ENCODE data around the gene GNG7.
A peak's percentile ranks its signal among the peaks of the same experiment; 100 is the strongest.

The GNG7 gene

GRCh38 chr19:2611483-2612464 is 90.7 kb downstream of the GNG7 start:
- Histone ChIP-seq H3K36me3 (ENCODE audit: control insufficient read depth, low read length) (peaks cover 32% of the 10 kb centered on the region), H3K4me3 (ENCODE audit: low read length) (peak overlapping the region; percentile 77), H3F3A (ENCODE audit: control insufficient read depth, insufficient read depth) (peaks cover 22% of the 10 kb centered on the region), H3K4me2 (ENCODE audit: low read length) (peak overlapping the region; percentile 99), H3K79me2 (ENCODE audit: control insufficient read depth, low read length) (peaks cover 75% of the 10 kb centered on the region), H3K9me2 (replicated peaks; ENCODE audit: control insufficient read depth, low read length) (no peaks in the 10 kb centered on the region), H3K27ac (ENCODE audit: low read depth, low read length) (no peak overlapping the region), H3K4me1 (ENCODE audit: control insufficient read depth, low read length) (peaks cover 81% of the 10 kb centered on the region), H4K20me1 (ENCODE audit: control insufficient read depth, insufficient read depth, low read depth, low read length) (peaks cover 18% of the 10 kb centered on the region), H3K27me3 (ENCODE audit: control insufficient read depth, low read length) (no peaks in the 10 kb centered on the region), H3K9me3 (ENCODE audit: control insufficient read depth, insufficient read depth, low read length) (no peaks in the 10 kb centered on the region)
- TF ChIP-seq CTCF (IDR thresholded peaks at IDR 0.05; ENCODE audit: low read depth, low read length, poor library complexity, severe bottlenecking), result peak; percentile 53
- no peak for TF ChIP-seq EZH2phosphoT487 (IDR thresholded peaks at IDR 0.05; ENCODE audit: borderline replicate concordance, low read length)

- peak overlapping the region; percentile 77 for H3K4me3 ChIP-seq (ENCODE audit: low read length)
These were observed 91.6 kb downstream of the GNG7 start for GRCh38 chr19:2610637-2611482.

More at GRCh38 chr19:2610637-2611482, 91.6 kb downstream of the GNG7 start:
- Histone ChIP-seq H3K4me1 (ENCODE audit: control insufficient read depth, low read length) (peaks cover 82% of the 10 kb centered on the region), H3K9me2 (replicated peaks; ENCODE audit: control insufficient read depth, low read length) (no peaks in the 10 kb centered on the region), H4K20me1 (ENCODE audit: control insufficient read depth, insufficient read depth, low read depth, low read length) (peaks cover 18% of the 10 kb centered on the region), H3K36me3 (ENCODE audit: control insufficient read depth, low read length) (peaks cover 34% of the 10 kb centered on the region), H3F3A (ENCODE audit: control insufficient read depth, insufficient read depth) (peaks cover 22% of the 10 kb centered on the region), H3K4me2 (ENCODE audit: low read length) (peak overlapping the region; percentile 99), H3K27ac (ENCODE audit: low read depth, low read length) (peak overlapping the region; percentile 76), H3K79me2 (ENCODE audit: control insufficient read depth, low read length) (peaks cover 74% of the 10 kb centered on the region), H3K9me3 (ENCODE audit: control insufficient read depth, insufficient read depth, low read length) (no peaks in the 10 kb centered on the region), H3K27me3 (ENCODE audit: control insufficient read depth, low read length) (no peaks in the 10 kb centered on the region)
- TF ChIP-seq EZH2phosphoT487 (IDR thresholded peaks at IDR 0.05; ENCODE audit: borderline replicate concordance, low read length) (no peak), CTCF (IDR thresholded peaks at IDR 0.05; ENCODE audit: low read depth, low read length, poor library complexity, severe bottlenecking) (peak; percentile 97)

All from DOHH2 (cell line).